ENCODE results near the gene REEP6.

GRCh38 chr19:1456121-1456900 is 34.7 kb upstream of the REEP6 start:
- TF ChIP-seq CTCF (IDR thresholded peaks at IDR 0.05; ENCODE audit: insufficient read depth, low read length) = no peak
- no peak for TF ChIP-seq REST (IDR thresholded peaks at IDR 0.05; ENCODE audit: insufficient replicate concordance, low read depth)
- TF ChIP-seq POLR2AphosphoS5 (IDR thresholded peaks at IDR 0.05; ENCODE audit: low read depth) = no peak

Data from HL-60 (cell line).